Ishikawa (cell line): ENCODE measurements around the gene TOR4A.

Experiments
- CREB1 ChIP-seq: IDR thresholded peaks from 2 replicates; pipeline ENCODE4 v1.6.1; 2012; ENCODE audit warnings: low read depth
- EGR1 ChIP-seq: IDR thresholded peaks from 2 replicates; pipeline ENCODE4 v1.6.1; 2012
- YY1 ChIP-seq: IDR thresholded peaks from 2 replicates; pipeline ENCODE4 v1.6.1; 2012; ENCODE audit warnings: low read depth
- ZBTB7A ChIP-seq: IDR thresholded peaks from 2 replicates; pipeline ENCODE4 v1.6.1; 2012; ENCODE audit warnings: low read depth
- TF ChIP-seq, protein P1 (sequence below): IDR thresholded peaks from 2 replicates; pipeline ENCODE4 v1.6.1; 2012; ENCODE audit warnings: low read depth, mild to moderate bottlenecking
- TF ChIP-seq, protein P2 (sequence below): IDR thresholded peaks from 2 replicates; pipeline ENCODE4 v1.6.1; 2012

DNA sequence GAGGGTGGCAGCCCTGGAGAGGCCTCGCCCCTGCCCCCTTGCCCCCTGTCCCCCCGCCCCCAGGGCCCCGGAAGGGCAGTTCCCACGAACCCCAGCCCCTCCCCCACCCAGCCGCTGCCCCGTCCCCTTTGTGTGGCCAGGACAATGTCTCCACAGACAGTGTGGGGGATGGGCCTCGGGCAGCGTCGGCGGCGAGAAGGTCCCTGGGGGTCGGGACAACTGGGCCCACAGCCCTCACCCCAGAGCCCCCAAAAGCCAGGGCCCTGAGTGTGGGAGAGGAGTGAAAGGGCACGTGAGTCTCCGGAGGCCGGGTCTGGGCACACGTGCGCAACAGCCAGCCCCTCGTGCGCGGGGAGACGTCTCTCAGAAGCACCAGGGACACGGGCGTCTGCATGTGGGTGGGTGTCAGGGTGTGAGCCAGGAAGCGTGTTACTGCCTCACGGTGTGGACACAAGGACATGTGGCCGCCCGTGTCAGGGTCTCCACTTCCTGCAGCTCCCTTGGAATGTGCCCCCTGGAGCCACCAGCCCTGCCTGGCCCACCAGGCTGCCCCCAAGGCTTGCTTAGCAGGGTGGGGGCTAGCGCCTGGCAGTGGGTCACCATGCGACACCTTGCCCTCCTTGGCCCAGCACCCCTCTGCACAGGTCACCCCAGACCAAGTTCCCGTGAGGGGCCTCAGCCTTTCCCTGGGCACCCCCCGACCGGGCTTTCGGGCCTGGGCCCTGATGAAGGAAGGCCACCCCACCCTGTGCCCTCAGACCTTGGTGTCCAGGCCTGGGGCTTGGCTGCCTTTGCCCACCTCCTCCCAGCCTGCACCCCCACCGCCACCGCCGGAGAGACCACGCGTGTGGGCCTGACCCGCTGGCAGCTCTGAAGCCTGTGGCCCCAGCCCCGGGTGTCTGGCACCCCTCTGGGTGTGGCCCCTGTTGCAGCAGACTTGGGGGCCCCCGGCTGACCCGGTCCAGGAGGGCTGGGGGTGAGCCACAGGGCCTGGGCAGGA, 37.3 kb downstream of the TOR4A start:
- TF ChIP-seq EGR1, result no peak
- TF ChIP-seq, protein P1, sequence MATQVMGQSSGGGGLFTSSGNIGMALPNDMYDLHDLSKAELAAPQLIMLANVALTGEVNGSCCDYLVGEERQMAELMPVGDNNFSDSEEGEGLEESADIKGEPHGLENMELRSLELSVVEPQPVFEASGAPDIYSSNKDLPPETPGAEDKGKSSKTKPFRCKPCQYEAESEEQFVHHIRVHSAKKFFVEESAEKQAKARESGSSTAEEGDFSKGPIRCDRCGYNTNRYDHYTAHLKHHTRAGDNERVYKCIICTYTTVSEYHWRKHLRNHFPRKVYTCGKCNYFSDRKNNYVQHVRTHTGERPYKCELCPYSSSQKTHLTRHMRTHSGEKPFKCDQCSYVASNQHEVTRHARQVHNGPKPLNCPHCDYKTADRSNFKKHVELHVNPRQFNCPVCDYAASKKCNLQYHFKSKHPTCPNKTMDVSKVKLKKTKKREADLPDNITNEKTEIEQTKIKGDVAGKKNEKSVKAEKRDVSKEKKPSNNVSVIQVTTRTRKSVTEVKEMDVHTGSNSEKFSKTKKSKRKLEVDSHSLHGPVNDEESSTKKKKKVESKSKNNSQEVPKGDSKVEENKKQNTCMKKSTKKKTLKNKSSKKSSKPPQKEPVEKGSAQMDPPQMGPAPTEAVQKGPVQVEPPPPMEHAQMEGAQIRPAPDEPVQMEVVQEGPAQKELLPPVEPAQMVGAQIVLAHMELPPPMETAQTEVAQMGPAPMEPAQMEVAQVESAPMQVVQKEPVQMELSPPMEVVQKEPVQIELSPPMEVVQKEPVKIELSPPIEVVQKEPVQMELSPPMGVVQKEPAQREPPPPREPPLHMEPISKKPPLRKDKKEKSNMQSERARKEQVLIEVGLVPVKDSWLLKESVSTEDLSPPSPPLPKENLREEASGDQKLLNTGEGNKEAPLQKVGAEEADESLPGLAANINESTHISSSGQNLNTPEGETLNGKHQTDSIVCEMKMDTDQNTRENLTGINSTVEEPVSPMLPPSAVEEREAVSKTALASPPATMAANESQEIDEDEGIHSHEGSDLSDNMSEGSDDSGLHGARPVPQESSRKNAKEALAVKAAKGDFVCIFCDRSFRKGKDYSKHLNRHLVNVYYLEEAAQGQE, result no peak
- no peak for TF ChIP-seq ZBTB7A
- no peak for TF ChIP-seq CREB1
- no peak for TF ChIP-seq YY1
- TF ChIP-seq, protein P2, sequence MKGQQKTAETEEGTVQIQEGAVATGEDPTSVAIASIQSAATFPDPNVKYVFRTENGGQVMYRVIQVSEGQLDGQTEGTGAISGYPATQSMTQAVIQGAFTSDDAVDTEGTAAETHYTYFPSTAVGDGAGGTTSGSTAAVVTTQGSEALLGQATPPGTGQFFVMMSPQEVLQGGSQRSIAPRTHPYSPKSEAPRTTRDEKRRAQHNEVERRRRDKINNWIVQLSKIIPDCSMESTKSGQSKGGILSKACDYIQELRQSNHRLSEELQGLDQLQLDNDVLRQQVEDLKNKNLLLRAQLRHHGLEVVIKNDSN, result no peak
